Neural cell (in vitro differentiated cells): Measurements from ENCODE around the gene ARFGEF3. TPM values are rescaled to one million over a fixed set of nuclear protein-coding genes. Genes with fewer than 3 reads are reported as not detected.

ENCODE experiments used
- H2AFZ ChIP-seq: fragments of 200-600, 300-800 bp; sonication (generic), shearing (Covaris generic); 2 replicates; pipeline ENCODE4 v1.6.0; 2014; ENCODE audit warnings: low read depth, mild to moderate bottlenecking, antibody characterized with exemption, low read length, moderate library complexity
- H3F3A ChIP-seq: fragments of 200-600 bp; shearing (Covaris generic); 2 replicates; pipeline ENCODE4 v1.6.1; 2016; ENCODE audit warnings: mild to moderate bottlenecking, moderate library complexity, mixed read lengths, antibody characterized with exemption, low read length; ENCODE audit not compliant: insufficient read depth, poor library complexity, severe bottlenecking
- H3K27ac ChIP-seq: fragments of 200-600, 300-800 bp; sonication (generic), shearing (Covaris generic); 2 replicates; pipeline ENCODE4 v1.5.1; 2014; ENCODE audit warnings: mild to moderate bottlenecking, low read length, moderate library complexity
- H3K27me3 ChIP-seq: fragments of 300-800, 200-600 bp; sonication (generic), shearing (Covaris generic); 2 replicates; pipeline ENCODE4 v1.6.0; 2014; ENCODE audit warnings: mild to moderate bottlenecking, low read depth, low read length, moderate library complexity; ENCODE audit not compliant: insufficient read depth
- H3K36me3 ChIP-seq: fragments of 300-800, 200-600 bp; sonication (generic), shearing (Covaris generic); 2 replicates; pipeline ENCODE4 v1.5.1; 2014; ENCODE audit warnings: mild to moderate bottlenecking, antibody characterized with exemption, low read length, moderate library complexity; ENCODE audit not compliant: insufficient read depth
- H3K4me2 ChIP-seq: fragments of 300-800, 200-600 bp; sonication (generic), shearing (Covaris generic); 2 replicates; pipeline ENCODE4 v1.6.0; 2014; ENCODE audit warnings: mild to moderate bottlenecking, low read length
- H3K4me3 ChIP-seq: fragments of 300-800, 200-600 bp; sonication (generic), shearing (Covaris generic); 2 replicates; pipeline ENCODE4 v1.5.1; 2014; ENCODE audit warnings: mild to moderate bottlenecking, low read length, moderate library complexity
- H3K79me2 ChIP-seq: fragments of 200-600 bp; shearing (Covaris generic); replicated peaks from 2 replicates; pipeline ENCODE4 v1.6.0; 2014; ENCODE audit warnings: mild to moderate bottlenecking, low read length, moderate library complexity; ENCODE audit not compliant: insufficient read depth
- H3K9ac ChIP-seq: fragments of 300-800, 200-600 bp; sonication (generic), shearing (Covaris generic); 2 replicates; pipeline ENCODE4 v1.6.1; 2016; ENCODE audit warnings: mild to moderate bottlenecking, low read length, mixed read lengths
- H3K9me2 ChIP-seq: fragments of 200-600 bp; shearing (Covaris generic); 2 replicates; pipeline ENCODE4 v1.6.1; 2016; ENCODE audit warnings: mild to moderate bottlenecking, low read length, mixed read lengths; ENCODE audit not compliant: insufficient read depth
- H3K9me3 ChIP-seq: fragments of 200-600, 300-800 bp; sonication (generic), shearing (Covaris generic); 2 replicates; pipeline ENCODE4 v1.6.1; 2016; ENCODE audit warnings: mild to moderate bottlenecking, mixed run types, low read length, moderate library complexity, mixed read lengths
- H4K20me1 ChIP-seq: fragments of 200-600 bp; shearing (Covaris generic); 2 replicates; pipeline ENCODE4 v1.6.1; 2016; ENCODE audit warnings: mild to moderate bottlenecking, mixed run types; ENCODE audit not compliant: insufficient read depth
- EP300 ChIP-seq: fragments of 450-650 bp; conservative IDR thresholded peaks from 2 replicates; pipeline ENCODE4 v1.6.1; 2014; ENCODE audit warnings: antibody characterized with exemption, mild to moderate bottlenecking, moderate library complexity; ENCODE audit not compliant: poor library complexity, severe bottlenecking
- EZH2 ChIP-seq: fragments of 200-600, 300-800 bp; shearing (Covaris generic), sonication (generic); IDR thresholded peaks from 2 replicates; pipeline ENCODE4 v1.6.1; 2014; ENCODE audit warnings: antibody characterized with exemption, low read length, borderline replicate concordance, mild to moderate bottlenecking; ENCODE audit not compliant: insufficient read depth, poor library complexity, severe bottlenecking
- MXI1 ChIP-seq: fragments of 450-650 bp; conservative IDR thresholded peaks from 2 replicates; pipeline ENCODE4 v1.6.1; 2014; ENCODE audit warnings: antibody characterized with exemption, mild to moderate bottlenecking; ENCODE audit not compliant: poor library complexity, severe bottlenecking
- POLR2AphosphoS5 ChIP-seq: IDR thresholded peaks from 2 replicates; pipeline ENCODE4 v1.6.1; 2012
- RAD21 ChIP-seq: fragments of 450-650 bp; conservative IDR thresholded peaks from 2 replicates; pipeline ENCODE4 v1.6.1; 2014; ENCODE audit warnings: antibody characterized with exemption, mild to moderate bottlenecking, moderate library complexity
- SMC3 ChIP-seq: fragments of 450-650 bp; conservative IDR thresholded peaks from 2 replicates; pipeline ENCODE4 v1.6.1; 2014; ENCODE audit warnings: antibody characterized with exemption, mild to moderate bottlenecking, moderate library complexity; ENCODE audit not compliant: poor library complexity
- TAF1 ChIP-seq: IDR thresholded peaks from 2 replicates; pipeline ENCODE4 v1.6.1; 2012; ENCODE audit warnings: low read depth
- polyA plus RNA-seq: library from polyadenylated mRNA; depleted of rRNA; stranded (reverse); fragments of >200 nt; gene quantifications from 2 replicates; pipeline ENCODE4 v1.2.3, GENCODE V29; 2014
- TF ChIP-seq, protein P1 (sequence below): fragments of 450-650 bp; IDR thresholded peaks from 2 replicates; pipeline ENCODE4 v1.5.1; 2014; ENCODE audit warnings: antibody characterized with exemption, mild to moderate bottlenecking, moderate library complexity; ENCODE audit not compliant: poor library complexity, severe bottlenecking
- TF ChIP-seq, protein P2 (sequence below): IDR thresholded peaks from 2 replicates; pipeline ENCODE4 v1.6.1; 2012; ENCODE audit warnings: borderline replicate concordance

ARFGEF3 gene
- polyA plus RNA-seq, 1 donor from 2014 or later = 4.6 TPM

DNA sequence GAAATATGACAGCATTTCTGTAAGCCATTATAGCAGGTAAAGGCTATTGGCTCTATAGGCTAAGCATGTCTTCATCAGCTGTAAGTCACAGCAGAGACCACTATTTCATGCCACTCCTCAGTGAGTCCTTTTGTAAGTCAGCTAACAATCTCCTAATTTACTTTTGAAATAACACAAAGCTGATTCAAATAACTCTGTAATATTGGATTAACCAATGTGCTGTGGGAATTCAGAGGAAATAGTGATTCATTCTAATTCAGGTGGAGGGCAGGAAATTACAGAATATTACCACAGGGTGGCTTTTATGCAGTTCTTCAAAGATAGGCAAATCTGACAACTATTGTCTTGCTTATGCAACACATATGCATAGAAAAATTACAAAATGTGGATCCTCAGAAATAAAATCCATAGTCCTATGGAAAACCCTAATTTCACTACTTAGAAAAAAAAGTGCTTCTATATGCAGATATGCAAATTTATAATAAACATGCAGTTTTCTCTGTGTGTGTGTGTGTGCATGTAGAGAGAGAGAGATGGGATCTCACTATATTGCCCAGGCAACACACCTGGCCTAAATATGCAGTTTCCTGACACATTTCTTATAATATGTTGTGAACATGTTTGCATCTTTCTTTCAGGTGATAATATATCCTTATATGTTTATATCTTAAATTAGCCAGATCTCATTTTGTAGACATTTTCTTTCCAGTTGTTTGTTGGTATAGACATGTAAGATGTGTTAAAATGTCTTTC is 211.1 kb downstream of the ARFGEF3 start:
- Histone ChIP-seq H3K9me3 (no peaks in the 10 kb centered on the region), H3K36me3 (no peaks in the 10 kb centered on the region), H3F3A (no peaks in the 10 kb centered on the region), H2AFZ (no peak overlapping the region), H3K4me3 (no peak overlapping the region), H3K27ac (no peak overlapping the region), H3K9ac (no peak overlapping the region), H3K9me2 (no peaks in the 10 kb centered on the region), H4K20me1 (no peaks in the 10 kb centered on the region), H3K79me2 (no peaks in the 10 kb centered on the region), H3K27me3 (no peaks in the 10 kb centered on the region), H3K4me2 (no peak overlapping the region)
- TF ChIP-seq TAF1 (no peak), POLR2AphosphoS5 (no peak), EZH2 (no peak), MXI1 (no peak), SMC3 (no peak), RAD21 (no peak), EP300 (no peak)
- TF ChIP-seq, protein P1, sequence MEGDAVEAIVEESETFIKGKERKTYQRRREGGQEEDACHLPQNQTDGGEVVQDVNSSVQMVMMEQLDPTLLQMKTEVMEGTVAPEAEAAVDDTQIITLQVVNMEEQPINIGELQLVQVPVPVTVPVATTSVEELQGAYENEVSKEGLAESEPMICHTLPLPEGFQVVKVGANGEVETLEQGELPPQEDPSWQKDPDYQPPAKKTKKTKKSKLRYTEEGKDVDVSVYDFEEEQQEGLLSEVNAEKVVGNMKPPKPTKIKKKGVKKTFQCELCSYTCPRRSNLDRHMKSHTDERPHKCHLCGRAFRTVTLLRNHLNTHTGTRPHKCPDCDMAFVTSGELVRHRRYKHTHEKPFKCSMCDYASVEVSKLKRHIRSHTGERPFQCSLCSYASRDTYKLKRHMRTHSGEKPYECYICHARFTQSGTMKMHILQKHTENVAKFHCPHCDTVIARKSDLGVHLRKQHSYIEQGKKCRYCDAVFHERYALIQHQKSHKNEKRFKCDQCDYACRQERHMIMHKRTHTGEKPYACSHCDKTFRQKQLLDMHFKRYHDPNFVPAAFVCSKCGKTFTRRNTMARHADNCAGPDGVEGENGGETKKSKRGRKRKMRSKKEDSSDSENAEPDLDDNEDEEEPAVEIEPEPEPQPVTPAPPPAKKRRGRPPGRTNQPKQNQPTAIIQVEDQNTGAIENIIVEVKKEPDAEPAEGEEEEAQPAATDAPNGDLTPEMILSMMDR = no peak
- TF ChIP-seq, protein P2, sequence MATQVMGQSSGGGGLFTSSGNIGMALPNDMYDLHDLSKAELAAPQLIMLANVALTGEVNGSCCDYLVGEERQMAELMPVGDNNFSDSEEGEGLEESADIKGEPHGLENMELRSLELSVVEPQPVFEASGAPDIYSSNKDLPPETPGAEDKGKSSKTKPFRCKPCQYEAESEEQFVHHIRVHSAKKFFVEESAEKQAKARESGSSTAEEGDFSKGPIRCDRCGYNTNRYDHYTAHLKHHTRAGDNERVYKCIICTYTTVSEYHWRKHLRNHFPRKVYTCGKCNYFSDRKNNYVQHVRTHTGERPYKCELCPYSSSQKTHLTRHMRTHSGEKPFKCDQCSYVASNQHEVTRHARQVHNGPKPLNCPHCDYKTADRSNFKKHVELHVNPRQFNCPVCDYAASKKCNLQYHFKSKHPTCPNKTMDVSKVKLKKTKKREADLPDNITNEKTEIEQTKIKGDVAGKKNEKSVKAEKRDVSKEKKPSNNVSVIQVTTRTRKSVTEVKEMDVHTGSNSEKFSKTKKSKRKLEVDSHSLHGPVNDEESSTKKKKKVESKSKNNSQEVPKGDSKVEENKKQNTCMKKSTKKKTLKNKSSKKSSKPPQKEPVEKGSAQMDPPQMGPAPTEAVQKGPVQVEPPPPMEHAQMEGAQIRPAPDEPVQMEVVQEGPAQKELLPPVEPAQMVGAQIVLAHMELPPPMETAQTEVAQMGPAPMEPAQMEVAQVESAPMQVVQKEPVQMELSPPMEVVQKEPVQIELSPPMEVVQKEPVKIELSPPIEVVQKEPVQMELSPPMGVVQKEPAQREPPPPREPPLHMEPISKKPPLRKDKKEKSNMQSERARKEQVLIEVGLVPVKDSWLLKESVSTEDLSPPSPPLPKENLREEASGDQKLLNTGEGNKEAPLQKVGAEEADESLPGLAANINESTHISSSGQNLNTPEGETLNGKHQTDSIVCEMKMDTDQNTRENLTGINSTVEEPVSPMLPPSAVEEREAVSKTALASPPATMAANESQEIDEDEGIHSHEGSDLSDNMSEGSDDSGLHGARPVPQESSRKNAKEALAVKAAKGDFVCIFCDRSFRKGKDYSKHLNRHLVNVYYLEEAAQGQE = no peak

DNA sequence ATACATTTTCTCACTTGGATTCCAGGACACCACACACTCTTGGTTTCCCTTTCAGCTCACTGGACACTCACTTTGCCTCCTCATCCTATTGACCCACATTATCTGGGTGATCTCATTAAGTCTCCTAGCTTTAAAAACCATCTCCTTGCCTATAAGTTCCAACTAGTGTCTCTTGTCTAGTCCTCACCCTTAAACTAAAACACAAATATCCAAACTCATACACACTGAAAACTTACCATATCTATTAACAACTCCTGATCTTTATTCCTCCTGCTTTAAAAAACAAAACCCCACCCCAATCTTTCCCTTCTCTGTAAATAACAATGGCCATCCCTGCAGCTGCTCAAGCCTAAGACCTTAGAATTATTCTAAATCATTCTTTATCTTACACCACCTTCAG is 212.5 kb downstream of the ARFGEF3 start:
- no peak overlapping the region for H2AFZ ChIP-seq
- H3K9me2 ChIP-seq = no peaks in the 10 kb centered on the region
- no peaks in the 10 kb centered on the region for H3K36me3 ChIP-seq
- no peak overlapping the region for H3K4me2 ChIP-seq
- H3K27ac ChIP-seq = no peak overlapping the region
- no peaks in the 10 kb centered on the region for H3K9me3 ChIP-seq
- no peaks in the 10 kb centered on the region for H4K20me1 ChIP-seq
- no peaks in the 10 kb centered on the region for H3K27me3 ChIP-seq
- no peak overlapping the region for H3K4me3 ChIP-seq
- no peaks in the 10 kb centered on the region for H3K79me2 ChIP-seq
- H3F3A ChIP-seq = no peaks in the 10 kb centered on the region
- TF ChIP-seq TAF1 (no peak), EP300 (no peak), RAD21 (no peak), EZH2 (no peak), POLR2AphosphoS5 (no peak), SMC3 (no peak), MXI1 (no peak)
- TF ChIP-seq, protein P1 = no peak
- TF ChIP-seq, protein P2 = no peak
- H3K9ac ChIP-seq = no peak overlapping the region
